WTC11 (cell line): ENCODE measurements around the gene ISL2. TPM values are rescaled to one million over a fixed set of nuclear protein-coding genes. Genes with fewer than 3 reads are reported as not detected.

Experiments
- ATAC-seq: fragments of 200-7000 bp; cut with Tn5 transposase; 2 replicates; pipeline ENCODE4 v1.10.0; 2021; ENCODE audit warnings: mild to moderate bottlenecking, moderate library complexity
- CTCF ChIA-PET: fragments of 300-600 bp; sonication (Branson Sonifier 250); formaldehyde crosslinking; loops from one replicate; lab custom pipeline; 2021; ENCODE audit warnings: antibody characterized with exemption; lab: Charles Lee
- POLR2A ChIA-PET: fragments of 350-600 bp; sonication (Branson Sonifier 250); formaldehyde crosslinking; loops from one replicate; lab custom pipeline; 2021; ENCODE audit warnings: antibody characterized with exemption; lab: Charles Lee
- DNase-seq: peaks from one replicate; pipeline ENCODE4 v3.0.0; 2021; ENCODE audit warnings: low spot score
- H3K27ac Mint-ChIP-seq: 2 replicates; pipeline ENCODE4 v1.8.0; 2021; ENCODE audit warnings: mixed read lengths
- H3K27me3 Mint-ChIP-seq: 2 replicates; pipeline ENCODE4 v1.8.0; 2021; ENCODE audit warnings: low read depth, mild to moderate bottlenecking, moderate library complexity, mixed read lengths
- H3K36me3 Mint-ChIP-seq: 2 replicates; pipeline ENCODE4 v1.8.0; 2021; ENCODE audit warnings: mixed read lengths
- H3K4me1 Mint-ChIP-seq: 2 replicates; pipeline ENCODE4 v1.8.0; 2022; ENCODE audit warnings: mixed read lengths
- H3K4me3 Mint-ChIP-seq: 2 replicates; pipeline ENCODE4 v1.8.0; 2021; ENCODE audit warnings: mild to moderate bottlenecking, moderate library complexity, mixed read lengths
- H3K9me3 Mint-ChIP-seq: 2 replicates; pipeline ENCODE4 v1.8.0; 2021; ENCODE audit warnings: mixed read lengths
- CREM ChIP-seq: sonication (generic); formaldehyde crosslinking; IDR thresholded peaks from 2 replicates; pipeline ENCODE4 v1.8.1; 2022; ENCODE audit warnings: mild to moderate bottlenecking, missing genetic modification reagents, moderate library complexity
- GTF2I ChIP-seq: fragments of 250-450 bp; sonication (Bioruptor Pico); conservative IDR thresholded peaks from 2 replicates; pipeline ENCODE4 v1.4.0; 2021; ENCODE audit warnings: mild to moderate bottlenecking
- JUN ChIP-seq: sonication (generic); formaldehyde crosslinking; IDR thresholded peaks from 2 replicates; pipeline ENCODE4 v1.8.0; 2023; ENCODE audit warnings: mild to moderate bottlenecking, missing genetic modification reagents
- MXD4 ChIP-seq: fragments of 250-450 bp; sonication (Bioruptor Pico); IDR thresholded peaks from 2 replicates; pipeline ENCODE4 v1.8.0; 2021; ENCODE audit warnings: mild to moderate bottlenecking, moderate library complexity, borderline replicate concordance
- MYBL2 ChIP-seq: sonication (generic); formaldehyde crosslinking; IDR thresholded peaks from 2 replicates; pipeline ENCODE4 v1.8.1; 2023; ENCODE audit warnings: mild to moderate bottlenecking, moderate library complexity, missing genetic modification reagents
- NFYB ChIP-seq: sonication (generic); formaldehyde crosslinking; conservative IDR thresholded peaks from 2 replicates; pipeline ENCODE4 v1.8.0; 2022; ENCODE audit warnings: low read depth, missing genetic modification reagents
- SOX15 ChIP-seq: fragments of 250-450 bp; sonication (Bioruptor Pico); IDR thresholded peaks from 2 replicates; pipeline ENCODE4 v1.9.0; 2021; ENCODE audit warnings: mild to moderate bottlenecking
- TEAD1 ChIP-seq: sonication (generic); formaldehyde crosslinking; IDR thresholded peaks from 2 replicates; pipeline ENCODE4 v1.8.0; 2022; ENCODE audit warnings: mild to moderate bottlenecking, missing genetic modification reagents
- TEAD4 ChIP-seq: sonication (generic); formaldehyde crosslinking; IDR thresholded peaks from 2 replicates; pipeline ENCODE4 v1.8.0; 2022; ENCODE audit warnings: mild to moderate bottlenecking, missing genetic modification reagents
- ZNF121 ChIP-seq: sonication (generic); formaldehyde crosslinking; IDR thresholded peaks from 2 replicates; pipeline ENCODE4 v1.8.0; 2023; ENCODE audit warnings: missing genetic modification reagents
- ZNF232 ChIP-seq: sonication (generic); formaldehyde crosslinking; IDR thresholded peaks from 2 replicates; pipeline ENCODE4 v1.8.0; 2022; ENCODE audit warnings: mild to moderate bottlenecking, missing genetic modification reagents
- ZNF317 ChIP-seq: sonication (generic); formaldehyde crosslinking; IDR thresholded peaks from 2 replicates; pipeline ENCODE4 v1.8.1; 2023; ENCODE audit warnings: low read depth, mild to moderate bottlenecking, moderate library complexity, missing genetic modification reagents, borderline replicate concordance
- ZNF671 ChIP-seq: fragments of 250-450 bp; sonication (Bioruptor Pico); IDR thresholded peaks from 2 replicates; pipeline ENCODE4 v1.8.0; 2021; ENCODE audit warnings: mild to moderate bottlenecking
- total RNA-seq: library from RNA; stranded (reverse); gene quantifications from 3 replicates; pipeline ENCODE4 v1.2.3, GENCODE V29; 2021
- TF ChIP-seq, protein P1 (sequence below): sonication (generic); formaldehyde crosslinking; IDR thresholded peaks from 2 replicates; pipeline ENCODE4 v1.8.1; 2022; ENCODE audit warnings: mild to moderate bottlenecking, moderate library complexity, missing genetic modification reagents
- TF ChIP-seq, protein P2 (sequence below): fragments of 250-450 bp; sonication (Bioruptor Pico); IDR thresholded peaks from 2 replicates; pipeline ENCODE4 v2.1.2; 2022; ENCODE audit warnings: mild to moderate bottlenecking, moderate library complexity
- TF ChIP-seq, protein P3 (sequence below): sonication (generic); formaldehyde crosslinking; IDR thresholded peaks from 2 replicates; pipeline ENCODE4 v1.8.0; 2022; ENCODE audit warnings: mild to moderate bottlenecking, missing genetic modification reagents
- TF ChIP-seq, protein P4 (sequence below): sonication (generic); formaldehyde crosslinking; IDR thresholded peaks from 2 replicates; pipeline ENCODE4 v1.8.1; 2023; ENCODE audit warnings: mild to moderate bottlenecking, missing genetic modification reagents, moderate library complexity
- TF ChIP-seq, protein P5 (sequence below): fragments of 200-600 bp; IDR thresholded peaks from 2 replicates; pipeline ENCODE4 v1.8.0; 2022; ENCODE audit warnings: antibody characterized with exemption
- TF ChIP-seq, protein P6 (sequence below): sonication (generic); formaldehyde crosslinking; IDR thresholded peaks from 2 replicates; pipeline ENCODE4 v1.8.1; 2022; ENCODE audit warnings: missing genetic modification reagents, borderline replicate concordance

The ISL2 gene
- total RNA-seq, 1 experiment from 2014 or later: 0.24 TPM

DNA sequence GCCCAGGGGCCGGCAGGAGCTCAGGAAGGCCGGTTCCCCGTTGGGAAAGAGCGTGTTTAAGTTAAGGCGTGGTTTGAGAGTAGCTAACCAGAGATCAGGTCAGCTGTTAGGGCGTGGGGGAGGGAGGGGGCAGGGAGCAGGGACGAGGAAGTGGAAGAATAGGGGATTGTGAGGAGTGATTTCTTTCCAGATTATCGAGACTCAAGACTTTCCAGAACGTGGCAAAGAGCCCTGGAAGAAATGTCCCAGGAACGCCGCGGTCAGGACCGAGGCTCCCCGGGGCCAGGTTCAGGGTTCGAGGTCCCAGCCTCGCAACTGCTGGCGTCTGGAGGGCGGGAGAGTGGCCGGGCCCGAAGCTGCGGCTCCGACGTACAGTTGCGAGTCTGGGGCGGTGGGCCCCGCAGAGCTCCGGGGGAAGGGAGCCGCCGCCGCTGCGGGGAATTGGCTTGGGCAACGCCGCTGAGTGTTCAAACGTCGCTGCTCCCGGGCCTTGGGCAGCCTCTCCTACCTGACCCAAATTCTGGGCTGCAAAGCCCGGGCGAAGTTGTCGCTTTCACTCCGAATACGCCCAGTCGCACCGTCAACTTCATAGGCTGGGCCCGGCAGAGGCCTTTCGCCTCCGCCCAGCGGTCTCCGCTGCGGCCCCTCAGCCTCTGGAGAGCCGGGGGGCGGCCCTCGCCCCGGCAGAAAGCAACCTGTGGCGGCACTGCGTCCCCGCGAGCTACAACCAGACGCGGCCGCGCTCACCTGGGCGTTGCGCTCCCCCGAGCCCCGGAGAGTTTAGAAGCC lies 9.5 kb downstream of the ISL2 start (continued):
- TF ChIP-seq CREM (CRISPR knock-in tag) (no peak), ZNF317 (CRISPR knock-in tag) (no peak), ZNF121 (CRISPR knock-in tag) (no peak), GTF2I (no peak), MYBL2 (CRISPR knock-in tag) (no peak), SOX15 (CRISPR knock-in tag) (no peak)
- TF ChIP-seq, protein P1, sequence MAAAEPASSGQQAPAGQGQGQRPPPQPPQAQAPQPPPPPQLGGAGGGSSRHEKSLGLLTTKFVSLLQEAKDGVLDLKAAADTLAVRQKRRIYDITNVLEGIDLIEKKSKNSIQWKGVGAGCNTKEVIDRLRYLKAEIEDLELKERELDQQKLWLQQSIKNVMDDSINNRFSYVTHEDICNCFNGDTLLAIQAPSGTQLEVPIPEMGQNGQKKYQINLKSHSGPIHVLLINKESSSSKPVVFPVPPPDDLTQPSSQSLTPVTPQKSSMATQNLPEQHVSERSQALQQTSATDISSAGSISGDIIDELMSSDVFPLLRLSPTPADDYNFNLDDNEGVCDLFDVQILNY (CRISPR knock-in tag): no peak
- TF ChIP-seq, protein P2, sequence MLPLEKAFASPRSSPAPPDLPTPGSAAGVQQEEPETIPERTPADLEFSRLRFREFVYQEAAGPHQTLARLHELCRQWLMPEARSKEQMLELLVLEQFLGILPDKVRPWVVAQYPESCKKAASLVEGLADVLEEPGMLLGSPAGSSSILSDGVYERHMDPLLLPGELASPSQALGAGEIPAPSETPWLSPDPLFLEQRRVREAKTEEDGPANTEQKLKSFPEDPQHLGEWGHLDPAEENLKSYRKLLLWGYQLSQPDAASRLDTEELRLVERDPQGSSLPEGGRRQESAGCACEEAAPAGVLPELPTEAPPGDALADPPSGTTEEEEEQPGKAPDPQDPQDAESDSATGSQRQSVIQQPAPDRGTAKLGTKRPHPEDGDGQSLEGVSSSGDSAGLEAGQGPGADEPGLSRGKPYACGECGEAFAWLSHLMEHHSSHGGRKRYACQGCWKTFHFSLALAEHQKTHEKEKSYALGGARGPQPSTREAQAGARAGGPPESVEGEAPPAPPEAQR (CRISPR knock-in tag): no peak
- TF ChIP-seq, protein P3, sequence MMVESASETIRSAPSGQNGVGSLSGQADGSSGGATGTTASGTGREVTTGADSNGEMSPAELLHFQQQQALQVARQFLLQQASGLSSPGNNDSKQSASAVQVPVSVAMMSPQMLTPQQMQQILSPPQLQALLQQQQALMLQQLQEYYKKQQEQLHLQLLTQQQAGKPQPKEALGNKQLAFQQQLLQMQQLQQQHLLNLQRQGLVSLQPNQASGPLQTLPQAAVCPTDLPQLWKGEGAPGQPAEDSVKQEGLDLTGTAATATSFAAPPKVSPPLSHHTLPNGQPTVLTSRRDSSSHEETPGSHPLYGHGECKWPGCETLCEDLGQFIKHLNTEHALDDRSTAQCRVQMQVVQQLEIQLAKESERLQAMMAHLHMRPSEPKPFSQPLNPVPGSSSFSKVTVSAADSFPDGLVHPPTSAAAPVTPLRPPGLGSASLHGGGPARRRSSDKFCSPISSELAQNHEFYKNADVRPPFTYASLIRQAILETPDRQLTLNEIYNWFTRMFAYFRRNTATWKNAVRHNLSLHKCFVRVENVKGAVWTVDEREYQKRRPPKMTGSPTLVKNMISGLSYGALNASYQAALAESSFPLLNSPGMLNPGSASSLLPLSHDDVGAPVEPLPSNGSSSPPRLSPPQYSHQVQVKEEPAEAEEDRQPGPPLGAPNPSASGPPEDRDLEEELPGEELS (CRISPR knock-in tag): peak; percentile 56; the same call in 1 of the 2 replicates
- TF ChIP-seq, protein P4, sequence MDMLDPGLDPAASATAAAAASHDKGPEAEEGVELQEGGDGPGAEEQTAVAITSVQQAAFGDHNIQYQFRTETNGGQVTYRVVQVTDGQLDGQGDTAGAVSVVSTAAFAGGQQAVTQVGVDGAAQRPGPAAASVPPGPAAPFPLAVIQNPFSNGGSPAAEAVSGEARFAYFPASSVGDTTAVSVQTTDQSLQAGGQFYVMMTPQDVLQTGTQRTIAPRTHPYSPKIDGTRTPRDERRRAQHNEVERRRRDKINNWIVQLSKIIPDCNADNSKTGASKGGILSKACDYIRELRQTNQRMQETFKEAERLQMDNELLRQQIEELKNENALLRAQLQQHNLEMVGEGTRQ: peak; percentile 47

DNA sequence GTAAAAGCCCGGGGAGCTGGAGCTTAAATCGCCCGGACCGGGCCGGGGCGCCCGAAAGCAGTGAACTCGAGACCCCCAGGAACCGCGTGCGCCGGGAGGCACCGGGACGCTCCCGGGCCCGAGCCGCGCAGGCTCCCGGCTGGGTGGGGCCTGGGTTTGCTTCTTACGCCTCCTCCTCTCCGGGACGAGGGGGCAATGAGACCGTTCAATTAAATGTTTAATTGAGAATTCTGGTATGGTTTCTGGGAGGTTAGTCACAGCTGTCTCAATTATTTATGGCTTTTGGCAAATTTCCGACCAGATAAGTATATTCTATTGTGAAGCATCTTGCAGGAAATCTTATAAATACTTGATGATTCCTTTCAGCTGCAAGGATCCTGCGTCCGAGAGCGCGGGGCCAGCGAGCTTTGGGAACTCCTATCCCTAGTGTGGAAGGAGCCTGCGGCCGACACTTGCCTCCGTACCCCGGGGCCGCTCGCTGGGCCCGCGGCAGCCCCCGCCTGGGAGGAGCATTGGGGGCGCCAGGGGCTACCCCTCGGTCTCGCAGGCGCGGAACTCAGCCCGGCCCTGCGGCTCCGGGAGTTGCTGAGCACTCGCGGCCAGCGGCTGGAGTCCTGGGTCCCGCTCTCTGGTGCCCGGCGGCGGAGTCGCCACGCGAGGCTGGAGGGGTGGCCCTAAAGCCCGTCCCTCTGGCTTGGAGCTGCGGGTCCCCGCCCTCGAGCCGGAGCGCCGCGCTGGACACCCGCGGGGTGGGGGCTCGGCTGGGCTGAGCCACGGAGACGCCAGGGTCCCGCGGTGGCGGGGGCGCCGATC lies 10.3 kb downstream of the ISL2 start:
- POLR2A ChIA-PET: interaction anchor here (1.0 to 2.8 kb wide), 3 partner anchors 8 to 35 kb away, joined by 3 to 29 read pairs (median 3); partner anchors contain the start of gene ISL2
- DNase-seq: peak; percentile 50

DNA sequence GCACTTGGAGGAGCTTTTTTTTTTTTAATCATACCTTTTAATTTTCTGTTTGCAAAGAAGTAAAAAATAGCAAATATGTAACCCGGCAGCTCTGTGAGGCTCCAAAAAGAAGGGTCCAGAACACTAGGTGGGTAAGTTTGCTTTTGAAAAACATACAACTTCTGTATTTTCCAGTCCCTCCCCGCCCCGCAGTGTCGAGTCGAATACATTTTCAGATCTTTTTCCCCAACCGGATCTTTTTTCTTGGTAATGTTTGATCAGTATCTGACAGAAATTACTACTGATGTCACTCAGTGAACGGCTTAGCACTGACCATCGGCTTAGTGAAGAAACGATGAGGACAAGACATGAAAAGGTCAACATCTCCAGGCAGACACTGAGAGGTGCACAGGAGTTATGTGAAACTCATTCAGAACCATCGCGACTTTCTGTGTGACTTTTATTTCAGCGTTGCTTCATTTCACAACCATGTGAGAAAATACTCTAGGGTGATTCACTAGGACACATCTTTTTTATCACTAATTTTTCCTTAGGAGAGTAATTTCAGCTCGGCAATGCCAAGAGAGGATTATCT lies 11.0 kb downstream of the ISL2 start:
- peak overlapping the region; percentile 71 for H3K4me3 Mint-ChIP-seq
- CTCF ChIA-PET: interaction anchor here (0.9 to 2.7 kb wide), 3 partner anchors 11 to 162 kb away, joined by 4 to 20 read pairs (median 9); partner anchors contain the start of gene ISL2
- POLR2A ChIA-PET: interaction anchor here (1.0 to 2.8 kb wide), 3 partner anchors 9 to 36 kb away, joined by 3 to 29 read pairs (median 3); partner anchors contain the start of gene ISL2
- DNase-seq (no peak), ATAC-seq (no peak)
- peaks cover 88% of the 10 kb centered on the region for H3K27me3 Mint-ChIP-seq
- H3K9me3 Mint-ChIP-seq: no peaks in the 10 kb centered on the region
- no peak overlapping the region for H3K27ac Mint-ChIP-seq
- peaks cover 18% of the 10 kb centered on the region for H3K4me1 Mint-ChIP-seq
- no peaks in the 10 kb centered on the region for H3K36me3 Mint-ChIP-seq
- TF ChIP-seq JUN: no peak
- TF ChIP-seq TEAD4 (CRISPR knock-in tag): no peak
- TF ChIP-seq, protein P4: no peak
- TF ChIP-seq MXD4 (CRISPR knock-in tag): no peak
- TF ChIP-seq, protein P5, sequence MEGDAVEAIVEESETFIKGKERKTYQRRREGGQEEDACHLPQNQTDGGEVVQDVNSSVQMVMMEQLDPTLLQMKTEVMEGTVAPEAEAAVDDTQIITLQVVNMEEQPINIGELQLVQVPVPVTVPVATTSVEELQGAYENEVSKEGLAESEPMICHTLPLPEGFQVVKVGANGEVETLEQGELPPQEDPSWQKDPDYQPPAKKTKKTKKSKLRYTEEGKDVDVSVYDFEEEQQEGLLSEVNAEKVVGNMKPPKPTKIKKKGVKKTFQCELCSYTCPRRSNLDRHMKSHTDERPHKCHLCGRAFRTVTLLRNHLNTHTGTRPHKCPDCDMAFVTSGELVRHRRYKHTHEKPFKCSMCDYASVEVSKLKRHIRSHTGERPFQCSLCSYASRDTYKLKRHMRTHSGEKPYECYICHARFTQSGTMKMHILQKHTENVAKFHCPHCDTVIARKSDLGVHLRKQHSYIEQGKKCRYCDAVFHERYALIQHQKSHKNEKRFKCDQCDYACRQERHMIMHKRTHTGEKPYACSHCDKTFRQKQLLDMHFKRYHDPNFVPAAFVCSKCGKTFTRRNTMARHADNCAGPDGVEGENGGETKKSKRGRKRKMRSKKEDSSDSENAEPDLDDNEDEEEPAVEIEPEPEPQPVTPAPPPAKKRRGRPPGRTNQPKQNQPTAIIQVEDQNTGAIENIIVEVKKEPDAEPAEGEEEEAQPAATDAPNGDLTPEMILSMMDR: no peak
- TF ChIP-seq, protein P6, sequence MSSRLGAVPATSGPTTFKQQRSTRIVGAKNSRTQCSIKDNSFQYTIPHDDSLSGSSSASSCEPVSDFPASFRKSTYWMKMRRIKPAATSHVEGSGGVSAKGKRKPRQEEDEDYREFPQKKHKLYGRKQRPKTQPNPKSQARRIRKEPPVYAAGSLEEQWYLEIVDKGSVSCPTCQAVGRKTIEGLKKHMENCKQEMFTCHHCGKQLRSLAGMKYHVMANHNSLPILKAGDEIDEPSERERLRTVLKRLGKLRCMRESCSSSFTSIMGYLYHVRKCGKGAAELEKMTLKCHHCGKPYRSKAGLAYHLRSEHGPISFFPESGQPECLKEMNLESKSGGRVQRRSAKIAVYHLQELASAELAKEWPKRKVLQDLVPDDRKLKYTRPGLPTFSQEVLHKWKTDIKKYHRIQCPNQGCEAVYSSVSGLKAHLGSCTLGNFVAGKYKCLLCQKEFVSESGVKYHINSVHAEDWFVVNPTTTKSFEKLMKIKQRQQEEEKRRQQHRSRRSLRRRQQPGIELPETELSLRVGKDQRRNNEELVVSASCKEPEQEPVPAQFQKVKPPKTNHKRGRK (CRISPR knock-in tag): no peak
- no peak for TF ChIP-seq NFYB (CRISPR knock-in tag)
- TF ChIP-seq ZNF232 (CRISPR knock-in tag): no peak
- TF ChIP-seq ZNF671: no peak

More for the DNA sequence above, 10.3 kb downstream of the ISL2 start:
- CTCF ChIA-PET: interaction anchor here (0.9 to 2.7 kb wide), 6 partner anchors 11 to 196 kb away, joined by 4 to 20 read pairs (median 4); partner anchors contain the start of gene ISL2
- peak; percentile 21 for ATAC-seq
- H3K4me1 Mint-ChIP-seq: peaks cover 21% of the 10 kb centered on the region
- H3K4me3 Mint-ChIP-seq: peak overlapping the region; percentile 70
- H3K9me3 Mint-ChIP-seq: no peaks in the 10 kb centered on the region
- no peak for TF ChIP-seq TEAD1 (CRISPR knock-in tag)
- no peaks in the 10 kb centered on the region for H3K36me3 Mint-ChIP-seq
- H3K27me3 Mint-ChIP-seq: peaks cover 93% of the 10 kb centered on the region
- H3K27ac Mint-ChIP-seq: no peak overlapping the region
